HG03457 (cell line): ENCODE data around the gene ASCL3.
"Not testable (repeated sequence)": the region's sequence is repeated elsewhere in the genome, so short reads cannot be mapped to it uniquely, and the experiment has no call there.

Experiments used
- ATAC-seq: cut with Tn5 transposase; IDR thresholded peaks from one replicate; pipeline ENCODE4 v1.9.1; 2021; ENCODE audit warnings: moderate number of reproducible peaks; ENCODE audit not compliant: unreplicated experiment

ASCL3 gene

GRCh38 chr11:8911029-8911823, 31.6 kb downstream of the ASCL3 start, which contains the start of gene AKIP1:
AKIP1 (plus strand) TSS chr11:8911189; CDS start chr11:8911450, 261 bp downstream.
- ATAC-seq: peak; percentile 62

- ATAC-seq: no peak
These were observed 32.2 kb downstream of the ASCL3 start for GRCh38 chr11:8910649-8911026.

DNA sequence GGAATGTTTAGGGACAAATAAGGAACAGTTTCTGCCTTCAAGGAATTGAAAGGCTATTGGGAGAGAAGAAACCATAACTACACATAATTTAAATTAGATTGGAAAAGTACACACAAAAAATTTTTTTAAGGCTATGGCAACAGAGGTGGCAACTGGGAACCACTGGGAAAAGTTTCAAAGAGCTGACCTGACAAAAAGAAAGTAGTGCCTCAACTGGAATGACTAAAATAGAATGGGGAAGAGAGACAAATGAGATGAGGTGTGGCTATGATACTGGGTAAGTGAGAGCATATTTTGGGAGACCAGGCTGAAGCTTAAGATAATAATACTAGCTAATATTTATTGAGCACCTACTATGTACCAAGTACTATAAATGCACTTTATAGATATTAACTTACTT, 34.7 kb downstream of the ASCL3 start:
- no peak for ATAC-seq

DNA sequence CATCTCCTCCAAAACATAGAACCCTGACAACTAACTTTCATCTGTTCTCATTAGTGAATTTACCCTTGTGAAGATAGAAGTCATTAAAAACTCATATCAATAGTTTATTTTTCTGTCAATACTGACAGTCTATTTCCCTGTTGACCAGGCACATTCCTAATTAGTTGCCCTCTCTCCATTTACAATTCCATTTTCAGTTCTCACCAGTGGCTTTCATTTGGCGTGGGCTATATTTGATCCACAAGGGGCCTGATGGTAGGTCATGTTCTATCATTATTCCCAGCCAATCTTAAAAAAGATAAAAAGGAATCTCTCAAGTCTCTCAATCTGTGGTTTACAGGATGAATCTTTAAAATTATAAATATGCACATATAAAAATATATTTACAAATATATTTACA, 35.7 kb downstream of the ASCL3 start:
- ATAC-seq: no peak

- no peak for ATAC-seq
These were observed 37.2 kb downstream of the ASCL3 start for GRCh38 chr11:8905528-8906165.

- no peak for ATAC-seq
These were observed 43.6 kb downstream of the ASCL3 start for GRCh38 chr11:8899119-8899753.

DNA sequence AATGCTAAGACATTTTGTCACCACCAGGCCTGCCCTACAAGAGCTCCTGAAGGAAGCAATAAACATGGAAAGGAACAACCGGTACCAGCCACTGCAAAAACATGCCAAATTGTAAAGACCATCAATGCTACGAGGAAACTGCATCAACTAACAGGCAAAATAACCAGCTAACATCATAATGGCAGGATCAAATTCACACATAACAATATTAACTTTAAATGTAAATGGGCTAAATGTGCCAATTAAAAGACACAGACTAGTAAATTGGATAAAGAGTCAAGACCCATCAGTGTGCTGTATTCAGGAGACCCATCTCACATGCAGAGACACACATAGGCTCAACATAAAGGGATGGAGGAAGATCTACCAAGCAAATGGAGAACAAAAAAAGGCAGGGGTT, 51.6 kb downstream of the ASCL3 start:
- ATAC-seq: not testable (repeated sequence)
